Measurements from ENCODE around the gene MMP23B. TPM values are rescaled to one million over a fixed set of nuclear protein-coding genes. Genes with fewer than 3 reads are reported as not detected.
A peak's percentile ranks its signal among the peaks of the same experiment; 100 is the strongest.

The MMP23B gene
- total and polyA plus RNA-seq, 2 of the 8 experiments (the other 6 are each of a cell fraction or from before 2014, with no cell fraction given): 9.2 to 14.6 TPM

GRCh38 chr1:1597275-1597930 is 34.6 kb upstream of the MMP23B start (continued):
- TF ChIP-seq RNF2 (IDR thresholded peaks at IDR 0.05; ENCODE audit: borderline replicate concordance, low read depth, low read length, missing control alignments, poor library complexity, severe bottlenecking) (no peak), RAD21 (IDR thresholded peaks at IDR 0.05 in 1 of 2, conservative IDR thresholded peaks at IDR 0.05 in 1 of 2; ENCODE audit: low read depth in 2 of 2, low read length in 2 of 2) (peak; percentile 8 to 49; a peak in 2 of 4 replicates), JUND (IDR thresholded peaks at IDR 0.05; ENCODE audit: low read length) (no peak)
